GM20000 (cell line): ENCODE measurements around the gene ANKRD11.

Source experiments
- DNase-seq: peaks from one replicate; pipeline ENCODE4 v3.0.0; 2012; ENCODE audit warnings: low spot score
- TF ChIP-seq, protein P1 (sequence below): IDR thresholded peaks from 2 replicates; pipeline ENCODE4 v1.5.1; 2012; ENCODE audit warnings: mild to moderate bottlenecking, control low read depth; ENCODE audit errors: extremely low read depth, missing control alignments

Gene ANKRD11

DNA sequence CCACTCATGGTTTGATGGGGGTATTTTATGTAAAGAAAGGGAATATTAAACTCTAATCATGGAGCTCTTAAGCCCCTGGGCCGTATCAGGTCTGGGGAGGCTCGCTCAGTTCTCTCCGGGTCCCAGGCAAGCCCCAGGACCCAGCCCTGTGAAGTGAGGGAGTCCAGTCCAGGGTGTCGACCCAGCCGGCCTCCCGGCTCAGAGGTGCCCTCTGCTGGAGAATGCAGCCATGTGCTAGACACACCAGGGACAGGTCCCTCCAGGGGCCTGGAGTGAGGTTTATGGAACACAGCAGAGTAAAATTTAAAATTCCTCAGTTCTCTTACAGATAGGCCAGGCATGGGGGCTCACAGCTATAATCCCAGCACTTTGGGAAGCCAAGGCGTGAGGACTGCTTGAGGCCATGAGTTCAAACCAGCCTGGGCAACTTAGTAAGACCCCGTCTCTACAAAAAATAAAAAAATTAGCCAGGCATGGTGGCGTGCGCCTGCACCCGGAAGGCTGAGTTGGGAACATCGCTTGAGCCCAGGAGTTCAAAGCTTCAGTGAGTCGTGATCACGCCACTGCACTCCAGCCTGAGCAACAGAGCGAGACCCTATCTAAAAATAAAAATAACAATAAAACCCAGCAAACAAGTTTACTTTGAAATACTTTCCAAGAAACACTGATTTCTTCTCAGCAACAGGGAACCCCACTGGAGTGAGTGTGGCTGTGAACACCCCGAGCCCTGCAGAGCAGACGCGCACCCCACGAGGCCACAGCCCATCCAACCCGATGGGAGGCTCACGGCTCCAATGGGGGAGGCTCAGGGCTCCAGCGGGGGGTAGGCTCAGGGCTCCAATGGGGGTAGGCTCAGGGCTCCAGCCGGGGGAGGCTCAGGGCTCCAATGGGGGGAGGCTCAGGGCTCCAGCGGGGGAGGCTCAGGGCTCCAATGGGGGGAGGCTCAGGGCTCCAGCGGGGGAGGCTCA, 200.6 kb downstream of the ANKRD11 start:
- peak; percentile 95 for DNase-seq
- TF ChIP-seq, protein P1, sequence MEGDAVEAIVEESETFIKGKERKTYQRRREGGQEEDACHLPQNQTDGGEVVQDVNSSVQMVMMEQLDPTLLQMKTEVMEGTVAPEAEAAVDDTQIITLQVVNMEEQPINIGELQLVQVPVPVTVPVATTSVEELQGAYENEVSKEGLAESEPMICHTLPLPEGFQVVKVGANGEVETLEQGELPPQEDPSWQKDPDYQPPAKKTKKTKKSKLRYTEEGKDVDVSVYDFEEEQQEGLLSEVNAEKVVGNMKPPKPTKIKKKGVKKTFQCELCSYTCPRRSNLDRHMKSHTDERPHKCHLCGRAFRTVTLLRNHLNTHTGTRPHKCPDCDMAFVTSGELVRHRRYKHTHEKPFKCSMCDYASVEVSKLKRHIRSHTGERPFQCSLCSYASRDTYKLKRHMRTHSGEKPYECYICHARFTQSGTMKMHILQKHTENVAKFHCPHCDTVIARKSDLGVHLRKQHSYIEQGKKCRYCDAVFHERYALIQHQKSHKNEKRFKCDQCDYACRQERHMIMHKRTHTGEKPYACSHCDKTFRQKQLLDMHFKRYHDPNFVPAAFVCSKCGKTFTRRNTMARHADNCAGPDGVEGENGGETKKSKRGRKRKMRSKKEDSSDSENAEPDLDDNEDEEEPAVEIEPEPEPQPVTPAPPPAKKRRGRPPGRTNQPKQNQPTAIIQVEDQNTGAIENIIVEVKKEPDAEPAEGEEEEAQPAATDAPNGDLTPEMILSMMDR = peak; percentile 83

- no peak for DNase-seq
- TF ChIP-seq, protein P1 = no peak
Observed at GRCh38 chr16:89288966-89289365, 201.4 kb downstream of the ANKRD11 start.

DNA sequence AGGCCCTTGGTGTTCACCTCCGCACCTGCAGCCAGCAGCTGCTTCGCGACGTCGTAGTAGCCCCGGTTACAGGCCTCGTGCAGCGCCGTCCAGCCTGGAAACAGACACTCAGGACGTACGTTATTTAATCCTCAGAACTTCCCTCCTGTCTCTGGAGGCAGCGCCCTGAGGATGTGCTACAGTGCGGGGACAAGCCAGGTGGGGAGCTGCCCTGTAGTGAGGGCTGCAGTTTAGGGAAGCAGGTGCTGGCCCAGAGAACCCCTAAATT, 201.8 kb downstream of the ANKRD11 start:
- TF ChIP-seq, protein P1 = no peak
- DNase-seq = no peak

GRCh38 chr16:89287777-89288576, 202.4 kb downstream of the ANKRD11 start:
- TF ChIP-seq, protein P1 = no peak
- no peak for DNase-seq

DNA sequence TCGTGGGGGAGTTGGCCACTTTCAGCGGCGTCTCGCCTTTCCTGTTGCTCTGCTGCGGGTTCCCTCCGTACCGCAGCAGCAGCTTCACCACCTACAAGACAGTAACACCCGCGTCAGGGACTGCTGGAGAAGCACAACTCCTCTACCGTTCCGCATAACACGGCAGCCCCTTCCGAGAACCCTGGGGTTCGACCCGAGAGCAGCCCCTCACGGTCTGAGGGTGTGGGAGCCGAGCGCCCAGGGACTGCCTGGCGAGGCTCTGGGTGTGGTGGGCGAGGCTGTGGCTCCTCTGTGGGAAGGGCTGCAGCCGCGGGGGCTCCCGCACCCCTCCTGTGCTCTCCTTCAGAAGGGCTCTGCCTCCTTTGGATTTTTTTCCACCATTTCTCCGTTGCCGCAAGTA, 204.3 kb downstream of the ANKRD11 start:
- DNase-seq = no peak

GRCh38 chr16:89285381-89285780, 205.0 kb downstream of the ANKRD11 start:
- TF ChIP-seq, protein P1 = no peak

More for the DNA sequence above, 204.3 kb downstream of the ANKRD11 start:
- TF ChIP-seq, protein P1 = no peak

GRCh38 chr16:89283449-89283848, 206.9 kb downstream of the ANKRD11 start:
- TF ChIP-seq, protein P1 = no peak

More at GRCh38 chr16:89285381-89285780, 205.0 kb downstream of the ANKRD11 start:
- DNase-seq = no peak

More at GRCh38 chr16:89283449-89283848, 206.9 kb downstream of the ANKRD11 start:
- DNase-seq = no peak
